IPS-18c (cell line): ENCODE results near the gene FMN1.
"Not testable (repeated sequence)": the region's sequence is repeated elsewhere in the genome, so short reads cannot be mapped to it uniquely, and the experiment has no call there.

Source experiments
- H3K4me3 ChIP-seq: 2 replicates; pipeline ENCODE4 v1.7.0; 2013; ENCODE audit warnings: low read depth, mild to moderate bottlenecking, low read length, moderate library complexity; ENCODE audit not compliant: insufficient read depth
- H3K9me3 ChIP-seq: one replicate; pipeline ENCODE4 v1.6.1; 2013; ENCODE audit warnings: mild to moderate bottlenecking, low read length, moderate library complexity; ENCODE audit not compliant: control insufficient read depth, insufficient read depth

The FMN1 gene

GRCh38 chr15:32867313-32867626, 327.2 kb downstream of the FMN1 start:
- Histone ChIP-seq H3K9me3 (no peaks in the 10 kb centered on the region), H3K4me3 (no peak overlapping the region)

- Histone ChIP-seq H3K4me3 (no peak overlapping the region), H3K9me3 (no peaks in the 10 kb centered on the region)
Measured at GRCh38 chr15:32866454-32867312, 327.8 kb downstream of the FMN1 start.

- no peak overlapping the region for H3K4me3 ChIP-seq
- H3K9me3 ChIP-seq, result no peaks in the 10 kb centered on the region
Measured at GRCh38 chr15:32864841-32865240, 329.7 kb downstream of the FMN1 start.

- Histone ChIP-seq H3K4me3 (no peak overlapping the region), H3K9me3 (no peaks in the 10 kb centered on the region)
Measured at GRCh38 chr15:32864051-32864450, 330.5 kb downstream of the FMN1 start.

GRCh38 chr15:32861761-32862160, 332.8 kb downstream of the FMN1 start:
- Histone ChIP-seq H3K9me3 (no peaks in the 10 kb centered on the region), H3K4me3 (no peak overlapping the region)

- Histone ChIP-seq H3K4me3 (no peak overlapping the region), H3K9me3 (no peaks in the 10 kb centered on the region)
Measured at GRCh38 chr15:32861174-32861573, 333.3 kb downstream of the FMN1 start.

GRCh38 chr15:32859996-32860395, 334.5 kb downstream of the FMN1 start:
- Histone ChIP-seq H3K9me3 (no peaks in the 10 kb centered on the region), H3K4me3 (no peak overlapping the region)

- no peaks in the 10 kb centered on the region for H3K9me3 ChIP-seq
- no peak overlapping the region for H3K4me3 ChIP-seq
Measured at GRCh38 chr15:32859251-32859650, 335.3 kb downstream of the FMN1 start.

- Histone ChIP-seq H3K9me3 (no peaks in the 10 kb centered on the region), H3K4me3 (no peak overlapping the region)
Measured at GRCh38 chr15:32857732-32858131, 336.8 kb downstream of the FMN1 start.

GRCh38 chr15:32856753-32857152, 337.8 kb downstream of the FMN1 start:
- Histone ChIP-seq H3K4me3 (no peak overlapping the region), H3K9me3 (no peaks in the 10 kb centered on the region)

GRCh38 chr15:32855942-32856341, 338.6 kb downstream of the FMN1 start:
- Histone ChIP-seq H3K4me3 (no peak overlapping the region), H3K9me3 (no peaks in the 10 kb centered on the region)

- Histone ChIP-seq H3K9me3 (no peaks in the 10 kb centered on the region), H3K4me3 (no peak overlapping the region)
Measured at GRCh38 chr15:32853592-32853991, 340.9 kb downstream of the FMN1 start.

- no peaks in the 10 kb centered on the region for H3K9me3 ChIP-seq
- no peak overlapping the region for H3K4me3 ChIP-seq
Measured at GRCh38 chr15:32852771-32853170, 341.7 kb downstream of the FMN1 start.

GRCh38 chr15:32852017-32852416, 342.5 kb downstream of the FMN1 start:
- no peak overlapping the region for H3K4me3 ChIP-seq

GRCh38 chr15:32851572-32851971, 342.9 kb downstream of the FMN1 start:
- Histone ChIP-seq H3K4me3 (no peak overlapping the region), H3K9me3 (no peaks in the 10 kb centered on the region)

More at GRCh38 chr15:32852017-32852416, 342.5 kb downstream of the FMN1 start:
- no peaks in the 10 kb centered on the region for H3K9me3 ChIP-seq

GRCh38 chr15:32849769-32850668, 344.5 kb downstream of the FMN1 start:
- Histone ChIP-seq H3K9me3 (no peaks in the 10 kb centered on the region), H3K4me3 (no peak overlapping the region)

- H3K4me3 ChIP-seq, H3K9me3 ChIP-seq: not testable (repeated sequence)
Measured at GRCh38 chr15:32846671-32847070, 347.8 kb downstream of the FMN1 start.

GRCh38 chr15:32844118-32844711, 350.3 kb downstream of the FMN1 start:
- Histone ChIP-seq H3K9me3 (no peaks in the 10 kb centered on the region), H3K4me3 (no peak overlapping the region)
